SIG-M5 treated with dmso at 0.1 percent for 504 hours (cell line): ENCODE measurements around the gene PARPBP.
"Not testable (repeated sequence)": the region's sequence is repeated elsewhere in the genome, so short reads cannot be mapped to it uniquely, and the experiment has no call there.

Experiments
- DNase-seq: peaks from one replicate; lab custom pipeline; 2025; ENCODE audit not compliant: unreplicated experiment; lab: John Stamatoyannopoulos, UW

PARPBP gene

DNA sequence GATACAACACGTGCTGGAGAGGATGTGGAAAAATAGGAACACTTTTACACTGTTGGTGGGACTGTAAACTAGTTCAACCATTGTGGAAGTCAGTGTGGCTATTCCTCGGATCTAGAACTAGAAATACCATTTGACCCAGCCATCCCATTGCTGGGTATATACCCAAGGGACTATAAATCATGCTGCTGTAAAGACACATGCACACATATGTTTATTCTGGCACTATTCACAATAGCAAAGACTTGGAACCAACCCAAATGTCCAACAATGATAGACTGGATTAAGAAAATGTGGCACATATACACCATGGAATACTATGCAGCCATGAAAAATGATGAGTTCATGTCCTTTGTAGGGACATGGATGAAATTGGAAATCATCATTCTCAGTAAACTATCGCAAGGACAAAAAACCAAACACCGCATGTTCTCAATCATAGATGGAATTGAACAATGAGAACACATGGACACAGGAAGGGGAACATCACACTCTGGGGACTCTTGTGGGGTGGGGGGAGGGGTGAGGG lies 27.1 kb downstream of the PARPBP start:
- not testable (repeated sequence) for DNase-seq

DNA sequence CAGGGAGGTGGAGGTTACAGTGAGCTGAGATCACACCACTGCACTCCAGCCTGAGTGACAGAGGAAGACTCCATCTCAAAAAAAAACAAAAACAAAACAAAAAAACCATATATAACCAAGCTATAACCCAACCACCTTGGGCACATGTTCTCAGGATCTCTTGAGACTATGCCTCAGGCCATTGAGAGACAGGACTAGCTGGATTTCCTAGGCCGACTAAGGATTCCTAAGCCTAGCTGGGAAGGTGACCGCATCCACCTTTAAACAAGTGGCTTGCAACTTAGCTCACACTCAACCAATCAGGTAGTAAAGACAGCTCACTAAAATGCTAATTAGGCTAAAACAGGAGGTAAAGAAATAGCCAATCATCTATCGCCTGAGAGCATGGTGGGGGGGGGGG lies 35.2 kb downstream of the PARPBP start:
- DNase-seq, result not testable (repeated sequence)

DNA sequence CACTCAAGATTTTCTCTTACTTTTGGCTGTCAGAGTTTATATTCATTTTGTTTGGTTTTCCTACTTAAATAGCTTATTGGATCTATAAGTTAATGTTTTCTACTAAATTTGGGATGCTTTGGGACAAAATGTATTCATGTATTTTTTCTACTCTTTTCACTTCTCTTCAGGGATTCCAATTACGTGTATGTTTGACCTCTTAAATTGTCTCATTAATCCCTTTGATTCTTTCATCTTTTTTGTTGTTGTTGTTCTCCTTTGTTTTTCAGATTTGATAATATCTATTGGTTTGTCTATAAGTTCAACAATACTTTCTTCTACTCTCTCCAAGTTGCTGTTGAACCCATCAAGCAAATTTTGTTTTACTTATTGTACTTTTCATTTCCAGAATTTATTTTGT lies 43.4 kb downstream of the PARPBP start:
- no peak for DNase-seq

DNA sequence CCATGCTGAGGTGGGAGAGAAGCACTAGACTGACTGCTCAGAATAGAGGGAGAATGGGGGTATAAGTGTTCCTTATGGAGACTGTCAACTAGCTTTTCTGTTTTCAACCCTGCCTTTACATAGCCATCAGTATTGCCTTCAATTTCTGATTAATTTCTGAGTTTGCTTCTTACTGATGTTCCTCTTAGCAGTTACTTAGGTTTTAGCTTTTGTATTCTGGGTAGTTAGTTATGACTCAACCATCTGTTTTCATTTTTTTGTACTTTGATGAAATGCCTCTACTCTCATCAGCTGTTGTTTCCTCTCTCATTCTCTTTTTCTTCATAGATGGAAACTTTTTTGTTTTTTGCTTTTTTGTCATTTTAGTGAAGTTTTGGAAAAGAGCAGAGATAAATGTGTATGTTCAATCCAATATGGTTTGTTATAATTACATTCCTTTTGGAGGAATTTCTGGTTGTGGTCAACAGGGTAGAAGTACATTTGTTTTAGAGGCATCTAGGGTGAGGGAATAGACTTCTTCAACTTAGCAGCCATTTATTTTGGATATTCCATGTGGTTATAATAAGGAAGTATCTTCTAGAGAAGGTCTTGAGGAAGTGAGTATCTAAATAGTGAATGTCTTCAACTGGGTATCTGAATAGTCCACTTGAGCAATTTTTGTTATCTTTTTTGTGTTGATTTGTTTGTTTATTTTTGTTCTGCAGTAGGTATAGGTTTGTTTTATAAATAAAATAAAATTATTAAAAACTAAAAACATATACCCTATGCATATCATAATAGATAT lies 48.0 kb downstream of the PARPBP start:
- DNase-seq, result peak; percentile 72

DNA sequence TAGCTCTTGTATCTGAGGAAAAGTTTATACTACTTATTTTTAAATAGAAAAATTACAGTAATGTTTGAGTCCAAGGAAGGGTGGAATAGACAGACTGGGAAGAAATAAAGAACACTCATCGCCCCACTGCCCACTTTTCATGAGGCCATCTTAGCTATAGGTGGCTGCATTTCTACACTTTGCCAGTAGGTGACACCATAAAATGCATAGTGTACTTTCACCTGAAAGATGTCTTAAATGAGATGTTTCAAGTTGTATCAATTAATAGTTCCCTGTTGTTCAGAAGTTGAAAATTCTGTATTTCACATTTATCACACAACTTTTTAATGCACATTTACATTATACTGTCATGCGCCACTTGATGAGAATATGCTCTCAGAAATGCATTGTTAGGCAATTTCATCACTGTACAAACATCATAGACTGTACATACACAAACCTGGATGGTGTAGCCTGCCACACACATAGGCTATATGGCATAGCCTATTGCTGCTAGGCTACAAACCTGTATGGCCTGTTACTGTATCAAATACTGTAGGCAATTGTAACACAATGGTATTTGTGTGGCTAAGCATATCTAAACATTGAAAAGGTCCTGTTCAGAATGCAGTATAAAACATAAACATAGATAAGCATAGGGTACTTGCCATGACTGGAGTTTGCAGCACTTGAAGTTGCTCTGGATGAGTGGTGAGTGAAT lies 50.1 kb downstream of the PARPBP start:
- peak; percentile 3 for DNase-seq

DNA sequence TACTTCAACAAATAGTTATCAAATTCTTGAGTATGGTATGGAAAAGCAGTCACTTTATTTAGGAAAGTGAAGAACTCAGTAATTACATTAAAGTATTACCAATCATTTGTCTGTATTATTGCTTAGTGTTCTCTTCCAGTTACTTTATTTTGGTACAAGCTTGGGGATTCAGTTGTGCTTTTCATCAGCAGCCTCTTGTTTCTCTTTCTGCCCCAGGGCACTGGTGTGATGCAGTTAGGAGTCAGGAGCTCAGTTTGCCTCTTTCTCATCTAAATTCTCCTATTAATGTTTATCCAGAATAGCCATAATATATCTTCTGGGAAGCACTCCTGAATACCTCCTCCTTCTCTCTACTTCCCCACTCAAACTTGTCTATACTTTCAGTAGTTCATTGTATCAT lies 52.0 kb downstream of the PARPBP start:
- no peak for DNase-seq

DNA sequence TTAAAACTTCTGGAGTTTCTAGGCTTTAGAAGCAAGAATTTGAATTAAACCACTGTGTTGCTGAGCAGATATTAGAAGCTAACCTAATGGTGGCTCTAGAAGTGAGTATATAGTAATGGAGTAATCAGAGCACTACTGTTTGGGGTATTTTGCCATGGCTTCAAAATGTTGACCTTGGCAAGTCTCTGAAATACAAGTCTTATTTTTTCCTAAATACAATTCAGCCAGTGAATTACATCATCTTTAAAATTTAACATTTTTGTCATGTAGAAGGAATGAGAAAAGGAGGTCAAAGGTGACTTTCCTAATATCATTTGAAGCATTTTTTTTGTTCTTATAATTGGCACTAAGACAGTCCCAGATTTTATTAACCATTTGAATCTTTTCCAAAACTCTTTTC lies 52.5 kb downstream of the PARPBP start:
- no peak for DNase-seq

DNA sequence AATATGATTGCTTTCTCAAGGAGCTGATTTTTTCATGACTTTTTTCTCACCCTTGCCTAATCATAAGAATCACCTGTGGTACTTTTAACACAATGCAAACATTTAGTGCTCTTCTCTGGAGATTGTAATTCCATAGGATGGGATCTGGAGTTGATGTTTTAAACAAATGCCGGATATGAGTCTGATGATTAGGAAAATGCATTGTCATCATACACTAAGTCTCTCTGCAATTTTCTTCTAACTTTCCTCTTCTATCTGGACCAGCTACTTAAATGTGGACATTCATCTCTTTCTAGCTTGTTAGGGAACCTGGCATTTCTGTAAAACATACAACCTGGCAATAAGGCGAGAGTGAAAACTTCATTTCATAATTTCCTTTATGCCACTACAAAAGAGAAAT lies 54.1 kb downstream of the PARPBP start:
- DNase-seq, result no peak

DNA sequence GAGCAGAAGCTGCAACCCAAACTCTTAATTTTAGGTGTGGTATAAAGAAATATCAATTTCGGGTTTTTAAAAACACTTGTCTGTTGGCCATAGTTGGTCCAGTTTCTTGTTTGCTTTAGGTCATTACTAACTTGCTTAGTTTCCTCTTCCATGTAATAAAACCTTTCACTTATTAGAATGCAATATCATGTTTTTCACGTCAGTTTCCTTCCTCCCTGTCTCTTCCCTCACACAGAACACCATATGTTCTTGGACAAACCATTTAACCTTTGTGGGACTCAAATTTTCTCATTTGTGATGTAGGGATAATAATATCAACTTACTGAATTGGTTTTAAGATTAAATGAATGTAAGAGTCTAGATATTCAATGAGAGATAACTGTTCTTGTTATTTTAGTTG lies 54.8 kb downstream of the PARPBP start:
- DNase-seq, result no peak

DNA sequence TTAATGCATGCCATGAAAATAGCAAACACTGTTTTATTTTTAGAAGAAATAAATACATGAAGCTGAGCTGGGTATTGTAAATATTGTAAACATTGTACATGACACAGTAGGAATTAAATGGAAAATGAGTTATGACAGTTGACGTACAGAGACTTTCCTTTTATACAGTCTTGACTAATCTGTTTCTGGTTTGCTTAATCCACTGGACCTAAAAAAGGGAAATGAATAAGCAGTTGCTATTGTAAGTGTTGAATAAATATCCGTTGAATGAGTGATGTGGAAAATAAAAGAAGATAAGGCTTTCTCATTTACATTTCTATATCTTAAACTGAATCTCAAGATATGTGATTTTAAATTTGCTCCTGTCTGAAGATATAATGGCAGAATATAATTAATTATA lies 62.7 kb downstream of the PARPBP start:
- DNase-seq, result peak; percentile 66

DNA sequence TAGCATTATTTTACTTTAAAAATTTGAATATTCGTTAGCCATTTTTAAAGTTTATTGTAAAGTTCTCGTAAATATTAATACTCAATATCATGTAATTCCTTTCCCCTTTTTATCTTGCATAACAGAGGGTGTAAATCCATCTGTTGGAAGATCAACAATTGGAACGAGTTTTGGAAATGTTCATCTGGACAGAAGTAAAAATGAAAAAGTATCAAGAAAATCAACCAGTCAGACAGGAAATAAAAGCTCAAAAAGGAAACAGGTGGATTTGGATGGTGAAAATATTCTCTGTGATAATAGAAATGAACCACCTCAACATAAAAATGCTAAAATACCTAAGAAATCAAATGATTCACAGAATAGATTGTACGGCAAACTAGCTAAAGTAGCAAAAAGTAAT lies 75.8 kb downstream of the PARPBP start:
- no peak for DNase-seq

DNA sequence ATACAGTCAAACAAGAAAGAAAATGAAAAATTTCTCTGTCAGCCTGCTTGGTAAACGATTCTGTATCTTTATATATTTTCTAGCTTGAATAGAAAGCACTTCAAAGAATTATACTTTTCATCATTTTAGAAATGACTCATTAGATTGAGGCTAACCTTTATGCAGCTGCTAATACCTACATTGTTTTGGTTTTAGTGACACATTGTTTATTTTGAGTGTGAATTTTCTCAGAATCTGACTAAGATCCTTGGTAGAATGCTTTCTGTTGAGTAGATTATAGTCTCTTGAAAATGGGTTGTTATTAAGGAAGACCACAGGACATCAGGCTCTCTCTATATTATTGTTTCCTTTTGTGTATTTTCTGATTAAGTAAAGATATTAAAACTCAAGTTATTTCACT lies 77.8 kb downstream of the PARPBP start, which contains the start of gene PMCH:
PMCH (minus strand) TSS at position 45 of the 400 bp plus-strand sequence. CDS start 63 bp downstream, outside the sequence.
- DNase-seq, result no peak

DNA sequence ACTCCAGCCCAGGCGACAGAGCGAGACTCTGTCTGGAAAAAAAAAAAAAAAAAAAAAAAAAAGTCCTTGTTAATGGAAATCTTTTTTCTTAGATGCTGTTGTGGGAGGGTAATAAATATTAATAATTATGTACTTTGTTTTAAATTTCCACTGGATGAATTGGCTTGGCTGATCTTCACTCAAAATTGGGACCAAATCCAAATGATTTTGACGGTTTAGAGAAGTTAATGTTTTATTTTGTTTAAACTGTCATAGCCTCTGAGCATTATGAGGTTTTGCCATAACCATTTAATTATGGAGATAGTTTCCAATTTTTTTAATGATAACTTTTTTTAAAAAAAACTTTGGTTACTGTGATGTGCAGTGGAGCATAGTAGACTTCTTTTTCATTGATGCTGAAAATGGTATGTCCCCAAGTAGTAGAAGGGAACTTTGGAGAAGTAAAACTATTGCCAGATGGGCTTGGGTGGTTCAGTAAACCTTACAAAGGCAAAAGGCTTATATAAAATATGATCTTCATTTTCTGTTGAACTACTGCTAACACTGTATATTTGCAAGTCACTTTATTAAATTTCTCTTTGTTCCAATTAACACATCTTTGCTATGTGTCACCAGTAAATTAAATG lies 81.6 kb downstream of the PARPBP start:
- DNase-seq, result no peak

DNA sequence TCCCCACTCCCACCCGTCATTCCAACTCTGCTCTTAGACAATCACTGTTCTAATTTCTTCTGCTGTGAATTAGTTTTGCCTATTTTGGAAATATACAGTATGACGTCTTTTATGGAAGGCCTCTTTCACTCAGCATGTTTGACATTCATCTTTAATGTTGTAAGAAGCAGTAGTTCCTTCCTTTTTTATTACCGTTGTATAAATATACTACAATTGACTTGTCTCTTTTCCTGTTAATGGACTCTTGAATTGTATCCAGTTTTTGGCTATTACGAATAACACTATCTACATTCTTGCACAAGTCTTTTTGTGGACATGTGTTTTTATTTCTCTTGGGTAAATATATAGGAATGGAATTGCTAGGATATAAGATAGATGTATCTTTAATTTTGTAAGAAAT lies 82.6 kb downstream of the PARPBP start:
- DNase-seq, result no peak

DNA sequence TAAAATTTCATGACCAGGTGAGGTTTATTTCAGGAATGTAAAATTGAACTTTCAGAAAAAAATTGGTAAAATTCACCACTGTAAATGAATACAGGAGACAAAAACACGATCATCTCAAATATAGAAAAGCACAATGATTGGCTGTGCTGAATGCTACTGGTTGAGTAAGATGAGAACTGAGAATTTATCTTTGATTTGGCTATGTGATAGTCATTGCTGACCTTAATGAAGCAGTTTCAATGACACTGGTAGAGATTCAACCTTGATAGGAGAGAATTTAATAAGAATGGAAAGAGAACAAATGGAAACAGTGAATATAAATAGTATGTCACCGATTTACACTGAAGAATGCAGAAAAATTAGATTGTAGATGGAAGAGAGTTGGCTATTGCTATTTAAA lies 84.0 kb downstream of the PARPBP start:
- no peak for DNase-seq

DNA sequence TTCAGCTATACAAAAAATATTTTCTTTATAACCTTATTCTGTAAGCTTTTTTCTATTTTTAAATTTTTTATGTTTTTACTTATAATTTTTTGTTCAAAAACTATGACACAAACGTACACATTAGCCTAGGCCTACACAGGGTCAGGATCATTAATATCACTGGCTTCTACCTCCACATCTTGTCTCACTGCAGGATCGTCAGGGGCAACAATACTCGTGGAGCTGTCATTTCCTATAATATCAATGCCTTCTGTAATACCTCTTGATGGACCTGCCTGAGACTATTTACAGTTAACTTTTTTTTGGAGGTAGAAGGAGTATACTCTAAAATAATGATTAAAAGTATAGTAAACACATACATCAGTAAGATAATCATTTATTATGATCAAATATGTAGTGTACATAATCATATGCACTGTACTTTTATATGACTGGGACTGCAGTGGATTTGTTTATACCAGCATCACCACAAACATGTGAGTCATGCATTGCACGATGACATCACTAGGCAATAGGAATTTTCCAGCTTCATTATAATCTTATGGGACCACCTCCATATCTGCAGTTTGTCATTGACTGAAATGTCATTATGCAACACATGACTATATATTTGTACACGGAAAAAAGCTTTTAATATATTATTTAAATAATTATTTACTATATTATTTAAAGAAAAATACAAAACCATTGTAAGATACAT lies 96.2 kb downstream of the PARPBP start:
- DNase-seq, result no peak

DNA sequence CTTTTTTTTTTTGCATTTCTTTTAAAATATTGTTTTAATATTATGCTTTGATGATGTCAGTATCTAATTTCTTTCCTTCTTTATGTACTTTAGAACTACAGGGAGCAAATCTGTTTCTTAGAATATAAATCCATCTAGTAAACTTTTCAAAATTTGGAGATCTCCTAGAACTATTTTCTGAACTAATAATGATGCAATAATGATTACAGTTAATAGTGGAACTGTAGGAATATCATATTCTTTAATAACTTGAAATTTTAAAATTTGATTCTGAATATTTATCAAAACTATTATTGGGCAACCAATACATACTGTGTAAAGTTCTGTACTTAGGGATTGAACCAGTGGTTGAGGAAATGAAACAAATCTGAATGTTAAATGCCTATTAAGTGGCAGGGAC lies 100.8 kb downstream of the PARPBP start:
- no peak for DNase-seq

DNA sequence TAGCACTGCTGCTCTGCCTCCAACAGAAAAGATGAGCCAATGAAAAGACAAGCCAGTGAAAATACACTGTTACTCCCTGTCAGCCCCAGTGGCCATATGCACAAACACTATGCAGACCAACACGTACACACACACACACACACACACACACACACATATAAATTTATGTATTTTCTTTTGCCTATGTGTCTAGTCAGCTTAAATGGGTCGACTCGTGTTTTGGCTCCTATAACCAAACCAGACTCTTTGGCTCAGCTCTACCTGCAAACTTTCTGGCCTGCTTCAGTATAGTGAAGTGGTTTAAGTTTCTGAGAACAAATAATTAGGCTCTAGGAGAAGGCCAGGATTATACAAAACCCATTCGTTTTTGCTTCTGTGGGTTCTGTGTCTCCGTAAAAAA lies 108.0 kb downstream of the PARPBP start:
- DNase-seq, result no peak

DNA sequence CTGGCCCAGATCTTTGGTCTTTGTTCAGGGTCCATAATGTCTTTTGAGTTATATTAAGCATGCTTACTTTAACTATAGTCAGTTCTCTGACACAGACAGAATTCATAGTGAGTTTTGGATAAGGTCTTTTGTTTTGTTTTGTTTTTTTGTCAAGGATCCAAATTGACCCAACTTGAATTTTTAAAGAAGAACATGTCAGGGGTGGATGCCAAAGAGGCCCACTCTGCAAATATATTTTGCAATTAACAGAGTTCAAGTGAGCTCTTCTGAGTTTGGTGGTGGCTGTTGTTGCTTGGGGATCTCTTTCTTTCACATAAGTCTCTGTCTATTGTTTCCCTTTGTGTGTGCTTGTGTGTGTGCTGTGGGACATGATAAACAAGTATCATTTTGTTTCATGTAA lies 112.1 kb downstream of the PARPBP start:
- DNase-seq, result no peak

DNA sequence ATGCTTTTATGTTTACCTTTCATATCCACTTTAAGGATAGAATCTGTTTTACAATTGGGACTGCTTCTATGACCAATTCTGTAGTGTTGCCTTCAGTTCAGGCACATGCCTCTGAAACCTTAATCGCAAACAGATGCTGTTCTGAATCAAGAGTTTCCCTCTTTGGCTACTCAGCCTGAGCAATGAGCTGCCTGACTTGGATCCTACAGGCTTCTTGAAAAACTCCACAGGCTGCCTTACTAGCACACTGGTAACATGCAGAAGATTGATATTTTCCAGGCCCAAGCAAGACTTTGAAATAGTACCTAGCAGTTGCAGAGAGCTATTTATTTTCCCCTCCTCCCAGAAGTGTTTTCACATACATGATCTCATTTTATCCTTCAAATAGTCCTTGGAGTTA lies 112.5 kb downstream of the PARPBP start:
- DNase-seq, result no peak

DNA sequence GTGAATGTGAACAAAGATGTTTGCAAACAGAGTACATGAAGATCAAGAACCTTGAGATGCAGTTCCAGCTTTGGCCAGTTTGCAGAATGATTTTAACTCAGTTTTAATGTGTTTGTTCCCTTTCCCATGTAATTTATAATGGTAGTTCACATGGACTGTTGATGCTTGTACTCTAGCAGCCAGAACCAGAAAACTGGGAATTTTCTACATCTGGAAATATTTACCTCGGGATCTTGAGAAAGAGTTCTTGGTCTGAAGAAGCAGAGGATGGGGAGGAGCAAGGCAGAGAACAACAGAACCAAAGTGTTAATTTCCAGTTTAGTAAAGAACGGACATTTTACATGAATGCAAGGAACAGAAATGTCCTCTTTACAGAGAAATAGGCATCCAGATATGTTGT lies 114.6 kb downstream of the PARPBP start:
- no peak for DNase-seq
